Osteocyte (in vitro differentiated cells): ENCODE data around the gene MCM7. TPM values are rescaled to one million over a fixed set of nuclear protein-coding genes. Genes with fewer than 3 reads are reported as not detected.

Experiments
- DNase-seq: peaks from one replicate; pipeline ENCODE4 v3.0.0; 2021; ENCODE audit warnings: mixed read lengths; ENCODE audit not compliant: unreplicated experiment; ENCODE audit errors: extremely low spot score
- H3K27ac Mint-ChIP-seq: one replicate; pipeline ENCODE4 v1.8.0; 2021; ENCODE audit warnings: mild to moderate bottlenecking, mixed read lengths; ENCODE audit not compliant: unreplicated experiment
- H3K27me3 Mint-ChIP-seq: one replicate; pipeline ENCODE4 v1.8.0; 2021; ENCODE audit warnings: mixed read lengths; ENCODE audit not compliant: unreplicated experiment
- H3K36me3 Mint-ChIP-seq: one replicate; pipeline ENCODE4 v1.8.0; 2021; ENCODE audit warnings: mixed read lengths; ENCODE audit not compliant: unreplicated experiment
- H3K4me1 Mint-ChIP-seq: one replicate; pipeline ENCODE4 v1.8.0; 2021; ENCODE audit warnings: mixed read lengths; ENCODE audit not compliant: unreplicated experiment
- H3K4me3 Mint-ChIP-seq: one replicate; pipeline ENCODE4 v1.8.0; 2021; ENCODE audit warnings: mild to moderate bottlenecking, moderate library complexity, mixed read lengths; ENCODE audit not compliant: unreplicated experiment
- H3K9me3 Mint-ChIP-seq: one replicate; pipeline ENCODE4 v1.8.0; 2021; ENCODE audit warnings: mixed read lengths; ENCODE audit not compliant: unreplicated experiment
- total RNA-seq: library from RNA; stranded (reverse); gene quantifications from 2 replicates; pipeline ENCODE4 v1.2.1, GENCODE V29; 2021
- TF ChIP-seq, protein P1 (sequence below): fragments of 200-600 bp; sonication (generic); IDR thresholded peaks from 2 replicates; pipeline ENCODE4 v1.5.0; 2021; ENCODE audit warnings: antibody characterized with exemption, mild to moderate bottlenecking, moderate library complexity

The MCM7 gene
- total RNA-seq, 1 donor from 2014 or later: 77.8 TPM

DNA sequence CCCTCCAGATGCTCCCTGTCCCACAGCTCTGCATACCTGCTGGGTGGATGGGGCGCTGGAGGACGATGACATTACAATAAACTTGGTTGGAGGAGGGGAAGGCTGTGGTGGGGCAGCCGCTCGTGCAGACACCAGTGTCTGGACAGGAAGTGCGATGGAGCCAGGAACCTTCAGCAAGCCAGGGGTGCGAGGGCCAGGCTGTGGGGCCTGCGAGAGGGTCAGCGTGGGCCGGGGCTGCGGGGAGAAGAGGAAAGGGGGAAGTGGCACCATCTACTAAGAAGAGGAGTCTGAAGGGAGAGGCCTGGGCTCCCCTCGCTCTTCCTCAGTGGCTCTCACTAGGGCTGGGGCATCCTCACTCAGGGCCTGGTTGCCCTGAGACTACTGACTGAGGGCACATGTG is 6.7 kb upstream of the MCM7 start:
- H3K9me3 Mint-ChIP-seq: no peaks in the 10 kb centered on the region
- TF ChIP-seq, protein P1, sequence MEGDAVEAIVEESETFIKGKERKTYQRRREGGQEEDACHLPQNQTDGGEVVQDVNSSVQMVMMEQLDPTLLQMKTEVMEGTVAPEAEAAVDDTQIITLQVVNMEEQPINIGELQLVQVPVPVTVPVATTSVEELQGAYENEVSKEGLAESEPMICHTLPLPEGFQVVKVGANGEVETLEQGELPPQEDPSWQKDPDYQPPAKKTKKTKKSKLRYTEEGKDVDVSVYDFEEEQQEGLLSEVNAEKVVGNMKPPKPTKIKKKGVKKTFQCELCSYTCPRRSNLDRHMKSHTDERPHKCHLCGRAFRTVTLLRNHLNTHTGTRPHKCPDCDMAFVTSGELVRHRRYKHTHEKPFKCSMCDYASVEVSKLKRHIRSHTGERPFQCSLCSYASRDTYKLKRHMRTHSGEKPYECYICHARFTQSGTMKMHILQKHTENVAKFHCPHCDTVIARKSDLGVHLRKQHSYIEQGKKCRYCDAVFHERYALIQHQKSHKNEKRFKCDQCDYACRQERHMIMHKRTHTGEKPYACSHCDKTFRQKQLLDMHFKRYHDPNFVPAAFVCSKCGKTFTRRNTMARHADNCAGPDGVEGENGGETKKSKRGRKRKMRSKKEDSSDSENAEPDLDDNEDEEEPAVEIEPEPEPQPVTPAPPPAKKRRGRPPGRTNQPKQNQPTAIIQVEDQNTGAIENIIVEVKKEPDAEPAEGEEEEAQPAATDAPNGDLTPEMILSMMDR: no peak
- no peak overlapping the region for H3K27ac Mint-ChIP-seq
- no peaks in the 10 kb centered on the region for H3K27me3 Mint-ChIP-seq
- H3K4me3 Mint-ChIP-seq: no peak overlapping the region
- peaks cover 22% of the 10 kb centered on the region for H3K36me3 Mint-ChIP-seq
- peaks cover 5% of the 10 kb centered on the region for H3K4me1 Mint-ChIP-seq
- DNase-seq: no peak

DNA sequence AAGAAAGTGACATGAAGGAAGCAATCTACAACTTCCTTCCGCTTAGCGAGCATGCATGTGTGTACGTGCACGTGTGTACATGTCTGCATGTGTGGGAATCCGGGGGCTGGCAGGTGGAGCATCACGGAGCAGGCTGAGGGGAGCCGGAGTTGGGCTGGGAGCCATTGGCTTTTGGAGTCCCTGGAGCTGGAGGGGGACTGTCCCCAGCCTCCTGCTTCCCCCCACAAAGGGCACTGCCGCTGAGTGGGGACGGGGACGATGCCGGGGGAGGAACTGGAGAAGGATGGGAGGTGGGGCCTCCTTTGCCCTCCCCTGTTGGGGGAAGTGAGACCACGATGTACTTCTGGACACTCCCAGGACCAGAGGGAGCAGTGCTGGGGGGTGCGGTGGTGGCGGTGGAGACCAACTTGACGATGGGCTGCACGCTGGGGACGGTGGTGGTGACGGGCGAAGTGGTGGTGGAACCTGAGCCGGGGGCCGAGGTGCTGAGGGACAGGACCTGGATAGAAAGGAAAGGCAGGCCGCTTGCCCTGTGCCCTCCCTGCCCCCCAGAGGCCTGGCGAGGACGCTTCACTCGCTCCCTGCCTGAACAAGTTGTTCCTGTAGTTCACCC is 6.0 kb upstream of the MCM7 start:
- H3K36me3 Mint-ChIP-seq: peaks cover 22% of the 10 kb centered on the region
- peaks cover 10% of the 10 kb centered on the region for H3K4me1 Mint-ChIP-seq
- no peaks in the 10 kb centered on the region for H3K27me3 Mint-ChIP-seq
- DNase-seq: no peak
- no peak overlapping the region for H3K4me3 Mint-ChIP-seq
- TF ChIP-seq, protein P1: no peak
- H3K9me3 Mint-ChIP-seq: no peaks in the 10 kb centered on the region
- H3K27ac Mint-ChIP-seq: no peak overlapping the region

DNA sequence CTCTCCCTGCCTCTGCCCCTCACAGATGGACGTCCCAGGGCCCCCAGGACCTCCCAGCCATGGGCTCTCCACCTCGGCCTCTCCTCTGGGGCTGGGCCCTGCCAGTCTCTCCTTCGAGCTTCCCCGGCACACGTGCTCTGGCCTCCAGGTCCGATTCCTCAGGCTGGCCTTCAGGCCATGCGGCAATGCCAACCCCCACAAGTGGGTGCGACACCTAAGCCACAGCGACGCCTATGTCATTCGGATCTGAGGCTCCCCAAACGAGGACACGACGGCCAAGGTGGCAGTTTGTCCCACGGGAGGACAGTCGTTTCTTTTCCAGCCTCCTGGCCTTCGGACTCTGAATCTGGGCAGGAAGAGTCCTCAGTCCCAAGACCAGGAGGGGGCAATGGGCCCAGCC is 5.4 kb upstream of the MCM7 start:
- Mint-ChIP-seq H3K4me3 (no peak overlapping the region), H3K27ac (no peak overlapping the region), H3K9me3 (no peaks in the 10 kb centered on the region), H3K27me3 (no peaks in the 10 kb centered on the region), H3K36me3 (peaks cover 22% of the 10 kb centered on the region), H3K4me1 (peaks cover 10% of the 10 kb centered on the region)
- TF ChIP-seq, protein P1: no peak
- DNase-seq: no peak

DNA sequence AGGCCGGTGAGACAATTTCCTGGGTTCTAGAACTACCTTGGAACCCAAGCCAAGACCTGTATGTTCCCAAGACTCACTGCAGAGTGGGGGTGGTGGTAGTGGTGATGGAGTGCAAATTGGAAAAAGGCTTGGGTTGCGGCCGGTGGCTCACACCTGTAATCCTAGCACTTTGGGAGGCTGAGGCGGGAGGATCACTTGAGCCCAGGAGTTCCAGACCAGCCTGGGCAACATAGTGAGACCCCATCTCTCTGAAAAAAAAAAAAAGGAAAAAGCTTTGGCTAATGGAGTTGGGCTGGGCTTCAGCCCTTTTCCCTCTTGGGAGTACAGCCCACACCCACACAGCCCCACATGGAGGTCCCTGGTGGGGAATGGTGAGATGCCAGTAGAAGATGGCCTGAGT is 4.3 kb upstream of the MCM7 start:
- Mint-ChIP-seq H3K27me3 (no peaks in the 10 kb centered on the region), H3K4me1 (peaks cover 10% of the 10 kb centered on the region), H3K36me3 (peaks cover 19% of the 10 kb centered on the region), H3K9me3 (no peaks in the 10 kb centered on the region), H3K27ac (no peak overlapping the region), H3K4me3 (no peak overlapping the region)
- TF ChIP-seq, protein P1: no peak
- DNase-seq: no peak

DNA sequence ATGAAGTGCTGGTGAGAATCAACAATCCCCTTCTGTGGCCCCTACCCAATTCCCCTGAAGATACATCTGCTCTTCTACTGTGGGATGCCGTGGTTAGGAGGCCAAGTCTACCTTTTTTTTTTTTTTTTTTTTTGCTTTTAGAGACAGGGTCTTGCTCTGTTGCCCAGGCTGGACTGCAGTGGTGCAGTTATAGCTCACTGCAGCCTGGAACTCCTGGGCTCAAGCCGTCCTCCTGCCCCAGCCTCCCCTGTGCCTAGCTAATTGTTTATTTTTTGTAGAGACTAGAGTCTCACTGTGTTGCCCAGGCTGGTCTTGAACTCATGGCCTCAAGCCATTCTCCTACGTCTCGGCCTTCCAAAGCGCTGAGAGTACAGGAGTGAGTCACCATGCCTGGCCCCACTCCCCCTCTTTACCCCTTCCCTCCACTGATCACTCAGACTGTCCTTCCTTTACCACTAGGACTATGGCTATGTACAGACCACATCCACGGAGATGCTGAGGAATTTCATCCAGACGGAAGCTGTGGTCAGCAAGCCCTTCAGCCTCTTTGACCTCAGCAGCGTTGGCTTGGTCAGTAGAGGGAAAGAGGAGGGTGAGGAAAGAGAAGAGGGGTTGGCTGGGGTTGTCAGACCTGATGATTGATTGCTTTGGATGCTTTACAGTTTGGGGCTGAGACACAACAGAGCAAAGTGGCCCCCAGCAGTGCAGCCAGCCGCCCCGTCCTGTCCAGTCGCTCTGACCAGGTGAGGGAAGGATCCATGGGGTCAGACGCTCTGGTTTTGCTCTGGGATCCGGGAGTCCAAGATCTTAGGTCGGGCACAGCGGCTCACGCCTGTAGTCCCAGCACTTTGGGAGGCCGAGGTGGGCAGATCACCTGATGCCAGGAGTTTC is 2.0 kb upstream of the MCM7 start:
- Mint-ChIP-seq H3K4me3 (peak overlapping the region; percentile 91), H3K27ac (peak overlapping the region; percentile 98), H3K36me3 (peaks cover 30% of the 10 kb centered on the region), H3K27me3 (no peaks in the 10 kb centered on the region), H3K4me1 (peaks cover 29% of the 10 kb centered on the region), H3K9me3 (no peaks in the 10 kb centered on the region)
- no peak for DNase-seq
- TF ChIP-seq, protein P1: no peak
